Spinal cord (tissue), 10 donors: ENCODE data around the gene RAI1. TPM values are rescaled to one million over a fixed set of nuclear protein-coding genes. Genes with fewer than 3 reads are reported as not detected.
A peak's percentile ranks its signal among the peaks of the same experiment; 100 is the strongest.

Source experiments
- DNase-seq, 6 donors: peaks; one replicate each; pipeline versions ENCODE4 v3.0.0 to v3.0.0-alpha.2; 2013 to 2015; ENCODE audit warnings: low spot score in 6 of 6, low read depth in 4 of 6
- H3K27ac ChIP-seq: one replicate; pipeline ENCODE4 v1.5.1; 2013; ENCODE audit warnings: low read depth, low read length, control low read depth
- H3K27me3 ChIP-seq: one replicate; pipeline ENCODE4 v1.6.1; 2013; ENCODE audit warnings: low read length; ENCODE audit not compliant: control insufficient read depth, insufficient read depth
- H3K36me3 ChIP-seq: one replicate; pipeline ENCODE4 v1.6.1; 2013; ENCODE audit warnings: low read length; ENCODE audit not compliant: control insufficient read depth, insufficient read depth
- H3K4me1 ChIP-seq: one replicate; pipeline ENCODE4 v1.6.1; 2013; ENCODE audit warnings: low read length; ENCODE audit not compliant: control insufficient read depth, insufficient read depth
- H3K4me3 ChIP-seq: one replicate; pipeline ENCODE4 v1.5.1; 2013; ENCODE audit warnings: low read depth, low read length, control low read depth
- H3K9me3 ChIP-seq: one replicate; pipeline ENCODE4 v1.6.1; 2013; ENCODE audit warnings: low read length; ENCODE audit not compliant: control insufficient read depth, insufficient read depth
- WGBS: methylation state at CpG from one replicate; pipeline ENCODE4 v1.1.5; 2013; ENCODE audit warnings: missing lambda C conversion rate; ENCODE audit not compliant: insufficient coverage; 5-methylcytosine and 5-hydroxymethylcytosine counted together
- polyA plus RNA-seq, 2 donors: library from polyadenylated mRNA; unstranded; fragments of 120-200 nt; gene quantifications; one replicate each; pipeline ENCODE4 v1.2.1, GENCODE V29; 2013; ENCODE audit not compliant: insufficient read length in 2 of 2
- total RNA-seq, 2 donors: library from RNA; depleted of rRNA in 1 of 2; stranded (reverse); fragments of 120-200 nt in 1 of 2; fragments of >200 nt in 1 of 2; gene quantifications; one replicate each; pipeline versions ENCODE4 v1.2.3 to v1.2.4, GENCODE V29; 2013 to 2014
- donor health status: healthy.

RAI1 gene
- total and polyA plus RNA-seq, 4 donors: 12.5 to 45.2 (median 25.3) TPM

- peak in 4 of 6 donors; percentile 56 to 97 (median 82) for DNase-seq
- Histone ChIP-seq H3K9me3 (no peaks in the 10 kb centered on the region), H3K4me1 (peaks cover 72% of the 10 kb centered on the region), H3K27ac (peak overlapping the region; percentile 84), H3K4me3 (peak overlapping the region; percentile 70), H3K36me3 (peaks cover 7% of the 10 kb centered on the region), H3K27me3 (no peaks in the 10 kb centered on the region)
- 3% methylated on average over 68 of the region's 68 CpGs for WGBS
These were observed 41.0 kb downstream of the RAI1 start for GRCh38 chr17:17722081-17722905.

DNA sequence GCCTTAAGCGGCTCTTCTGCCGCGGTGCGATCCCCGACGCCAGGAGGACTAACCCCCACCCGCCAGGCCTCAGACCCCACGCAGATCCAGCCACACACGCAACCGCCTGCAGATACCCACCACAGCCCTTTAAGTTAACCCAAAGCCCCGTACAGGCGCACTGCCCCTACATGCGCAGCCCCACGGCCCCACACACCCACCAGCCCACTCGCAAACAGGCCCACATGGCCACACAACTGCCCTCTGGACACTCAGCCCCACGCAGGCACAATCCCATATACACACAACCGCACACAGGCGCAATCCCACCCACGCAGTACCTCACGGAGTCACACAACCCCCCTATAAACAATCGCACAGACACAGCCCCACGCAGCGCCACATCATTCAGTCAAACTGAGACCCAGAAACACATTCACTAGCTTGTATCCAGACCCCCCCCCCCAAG lies 41.7 kb downstream of the RAI1 start:
- peak overlapping the region; percentile 84 for H3K27ac ChIP-seq
- H3K4me1 ChIP-seq: peaks cover 73% of the 10 kb centered on the region
- no peaks in the 10 kb centered on the region for H3K27me3 ChIP-seq
- H3K36me3 ChIP-seq: peaks cover 4% of the 10 kb centered on the region
- peak overlapping the region; percentile 70 for H3K4me3 ChIP-seq
- no peaks in the 10 kb centered on the region for H3K9me3 ChIP-seq
- DNase-seq: no peak
- 6% methylated on average over 23 of the region's 23 CpGs for WGBS

GRCh38 chr17:17723354-17724261 lies 42.4 kb downstream of the RAI1 start:
- peak overlapping the region; percentile 84 for H3K27ac ChIP-seq
- no peaks in the 10 kb centered on the region for H3K9me3 ChIP-seq
- H3K4me1 ChIP-seq: peaks cover 77% of the 10 kb centered on the region
- under 1% methylated on average over 90 of the region's 103 CpGs for WGBS
- no peaks in the 10 kb centered on the region for H3K27me3 ChIP-seq
- peaks cover 4% of the 10 kb centered on the region for H3K36me3 ChIP-seq
- peak in 4 of 6 donors; percentile 55 to 94 (median 80) for DNase-seq
- H3K4me3 ChIP-seq: peak overlapping the region; percentile 70

GRCh38 chr17:17724307-17725010 lies 43.2 kb downstream of the RAI1 start:
- DNase-seq: peak in 2 of 6 donors; percentile 69
- WGBS: 0% methylated on average over 40 of the region's 53 CpGs

DNA sequence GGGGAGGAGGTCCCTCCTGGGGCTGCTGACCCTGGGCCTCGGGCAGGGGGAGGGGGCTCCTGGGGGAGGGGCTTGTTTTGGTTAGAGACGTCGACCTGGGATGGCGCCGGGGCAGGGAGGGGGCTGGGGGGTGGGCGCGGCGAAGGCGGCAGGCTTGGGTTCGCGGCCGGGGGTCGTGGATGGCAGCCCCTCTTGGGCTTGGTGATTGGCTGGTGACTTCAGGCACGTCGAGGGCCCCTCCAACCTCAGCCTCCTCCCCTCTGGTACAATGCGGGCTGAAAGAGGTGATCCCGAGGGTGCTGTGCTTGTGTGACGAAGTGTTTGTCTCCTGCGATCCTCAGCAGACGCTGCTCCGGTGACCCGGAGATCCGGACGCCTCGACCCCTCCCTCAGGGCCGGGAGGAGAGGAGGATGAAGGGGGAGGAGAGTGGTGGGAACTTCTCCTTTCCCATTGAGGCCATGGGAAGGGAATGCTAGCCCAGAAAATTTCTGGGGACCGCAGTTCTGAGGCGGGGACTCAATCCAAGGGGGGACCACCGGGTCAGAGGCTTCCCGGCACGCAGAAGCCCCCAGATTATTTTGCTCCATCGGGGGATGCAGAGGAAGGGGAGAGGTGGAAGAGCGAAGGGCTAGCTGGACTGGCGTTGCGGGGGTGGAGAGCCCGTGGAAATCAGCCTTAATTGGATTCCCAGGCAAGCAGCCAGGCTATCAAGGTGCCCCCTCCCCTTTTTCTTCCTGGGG lies 43.9 kb downstream of the RAI1 start:
- peak in 1 of 6 donors; percentile 81 for DNase-seq
- Histone ChIP-seq H3K27me3 (no peaks in the 10 kb centered on the region), H3K27ac (no peak overlapping the region), H3K36me3 (peaks cover 11% of the 10 kb centered on the region), H3K9me3 (no peaks in the 10 kb centered on the region), H3K4me3 (peak overlapping the region; percentile 70), H3K4me1 (peaks cover 83% of the 10 kb centered on the region)
- WGBS: 13% methylated on average over 22 of the region's 36 CpGs

More at GRCh38 chr17:17724307-17725010, 43.2 kb downstream of the RAI1 start:
- Histone ChIP-seq H3K4me1 (peaks cover 79% of the 10 kb centered on the region), H3K36me3 (peaks cover 10% of the 10 kb centered on the region), H3K27ac (peak overlapping the region; percentile 47), H3K4me3 (peak overlapping the region; percentile 70), H3K27me3 (no peaks in the 10 kb centered on the region), H3K9me3 (no peaks in the 10 kb centered on the region)

GRCh38 chr17:17725752-17726457 lies 44.6 kb downstream of the RAI1 start:
- Histone ChIP-seq H3K4me1 (peaks cover 84% of the 10 kb centered on the region), H3K27me3 (no peaks in the 10 kb centered on the region), H3K4me3 (peak overlapping the region; percentile 70), H3K36me3 (peaks cover 19% of the 10 kb centered on the region), H3K9me3 (no peaks in the 10 kb centered on the region), H3K27ac (peak overlapping the region; percentile 19)
- WGBS: 17% methylated on average over 1 of the region's 7 CpGs
- no peak for DNase-seq

DNA sequence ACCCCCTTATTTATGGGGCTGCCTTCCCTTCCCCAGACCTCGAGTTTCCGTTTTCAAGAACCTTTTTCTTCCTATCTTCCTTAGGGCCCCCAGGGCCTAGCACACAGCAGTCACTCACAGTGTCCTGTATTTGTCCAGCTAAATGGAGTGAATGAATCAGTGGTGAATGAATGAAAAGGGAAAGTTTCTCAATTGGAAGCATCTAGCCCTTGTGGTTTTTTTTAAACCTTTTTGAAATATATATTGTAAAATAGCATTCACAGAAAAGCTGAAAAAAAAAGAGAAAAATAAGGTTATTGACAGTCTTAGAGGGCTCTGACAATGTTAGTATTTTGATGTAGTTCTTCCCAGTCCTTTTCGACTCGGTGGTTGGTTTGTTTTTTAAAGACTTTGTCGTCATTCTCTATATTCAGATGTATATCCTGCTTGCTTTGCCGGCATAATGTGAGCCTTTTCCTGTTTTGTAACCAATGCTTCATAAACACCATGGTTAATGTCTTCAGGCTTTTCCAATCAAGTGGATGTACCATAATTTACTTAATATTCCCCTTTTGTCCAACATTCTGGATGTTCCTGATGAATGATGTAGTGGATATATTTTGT lies 45.3 kb downstream of the RAI1 start:
- Histone ChIP-seq H3K4me1 (peaks cover 89% of the 10 kb centered on the region), H3K9me3 (no peaks in the 10 kb centered on the region), H3K36me3 (peaks cover 25% of the 10 kb centered on the region), H3K27me3 (no peaks in the 10 kb centered on the region), H3K4me3 (no peak overlapping the region), H3K27ac (peak overlapping the region; percentile 19)
- no peak for DNase-seq
- WGBS: no CpG with 5 or more reads among the region's 6 CpGs

- H3K36me3 ChIP-seq: peaks cover 25% of the 10 kb centered on the region
- H3K4me3 ChIP-seq: no peak overlapping the region
- no peak overlapping the region for H3K27ac ChIP-seq
- peaks cover 88% of the 10 kb centered on the region for H3K4me1 ChIP-seq
- DNase-seq: no peak
- WGBS: 75% methylated on average over 9 of the region's 13 CpGs
- no peaks in the 10 kb centered on the region for H3K27me3 ChIP-seq
- H3K9me3 ChIP-seq: no peaks in the 10 kb centered on the region
These were observed 45.9 kb downstream of the RAI1 start for GRCh38 chr17:17727111-17727659.
